ENCODE data around the gene PPP1R14B.

GRCh38 chr11:64244107-64244506 lies 2.6 kb downstream of the PPP1R14B start:
- TF ChIP-seq CTCF (IDR thresholded peaks at IDR 0.05) (no peak), POLR2A (IDR thresholded peaks at IDR 0.05) (no peak)
